Psoas muscle (tissue), 8 donors: ENCODE data around the gene PPP2R5A. TPM values are rescaled to one million over a fixed set of nuclear protein-coding genes. Genes with fewer than 3 reads are reported as not detected.

ENCODE experiments used
- ATAC-seq, 4 donors: fragments of 200-7000 bp; cut with Tn5 transposase; one replicate each; pipeline ENCODE4 v1.9.1; 2020; ENCODE audit warnings: moderate library complexity in 3 of 4, mild to moderate bottlenecking in 2 of 4
- DNase-seq, 2 donors: peaks; one replicate each; pipeline ENCODE4 v3.0.0-alpha.2; 2020
- H3K27ac ChIP-seq: fragments of 200-600 bp; one replicate; pipeline ENCODE4 v1.8.0; 2022
- H3K27me3 ChIP-seq, 3 donors: fragments of 200-600 bp in 1 of 3; one replicate each; pipeline versions ENCODE4 v1.6.1 to v1.8.0; 2013 to 2022; ENCODE audit warnings: low read length in 2 of 3, mild to moderate bottlenecking in 2 of 3, moderate library complexity in 1 of 3; ENCODE audit not compliant: insufficient read depth in 3 of 3
- H3K36me3 ChIP-seq, 2 donors: fragments of 200-600 bp in 1 of 2; one replicate each; pipeline versions ENCODE4 v1.6.1 to v1.8.0; 2013 to 2022; ENCODE audit warnings: low read depth in 1 of 2, mild to moderate bottlenecking in 1 of 2, moderate library complexity in 1 of 2; ENCODE audit not compliant: insufficient read depth in 1 of 2
- H3K4me1 ChIP-seq: fragments of 200-600 bp; one replicate; pipeline ENCODE4 v1.8.0; 2022
- H3K4me3 ChIP-seq: fragments of 200-600 bp; one replicate; pipeline ENCODE4 v1.8.0; 2022; ENCODE audit warnings: mild to moderate bottlenecking
- H3K9me3 ChIP-seq: fragments of 200-600 bp; one replicate; pipeline ENCODE4 v1.8.0; 2022
- CTCF ChIP-seq: fragments of 200-600 bp; IDR thresholded peaks from one replicate; pipeline ENCODE4 v1.8.0; 2022; ENCODE audit warnings: antibody characterized with exemption
- WGBS, 3 donors: extraction: QIAGEN DNeasy Blood & Tissue Kit; methylation state at CpG; one replicate each; pipeline versions ENCODE4 v1.1.6 to v1.1.7; 2013; 5-methylcytosine and 5-hydroxymethylcytosine counted together
- intact Hi-C, 2 donors: fragments of 100-400 bp; cut with DNase I; formaldehyde crosslinking; loops; one replicate each; pipeline versions ENCODE4 v1.11.0 to v1.14.2; 2022
- long read RNA-seq, 2 donors: library from polyadenylated mRNA; unstranded; transcript quantifications; one replicate each; pipeline ENCODE4 v2.0.0, GENCODE V29; 2021
- polyA plus RNA-seq, 3 donors: library from polyadenylated mRNA; stranded (reverse); fragments of 200-250 nt; gene quantifications; one replicate each; pipeline ENCODE4 v1.2.3, GENCODE V29; 2013
- total RNA-seq, 4 donors: library from RNA; stranded (reverse); fragmentation: NEBNext Ultra II Directional in 2 of 4; extraction: Animal tissue kit (Norgen Biotek cat#: 25700) in 2 of 4; gene quantifications; one replicate each; pipeline versions ENCODE4 v1.2.1 to v1.2.4, GENCODE V29; 2021 to 2023
- donor health status: healthy with polysubstance abuse.
- donor health status: DM: no; HTN: no; CAD: no; lungs with moderate emphysema.
- donor health status: Bipolar disorder and iron deficiency.
- donor health status: healthy.
- donor health status: DM: yes; HTN: yes; CAD: no.
- donor health status: DM: no; HTN: no; CAD: no.
- donor health status: DM: no; HTN: no; CAD: no.
- donor health status: DM: yes; HTN: yes; CAD: no.

Gene PPP2R5A
- total RNA-seq (10 to 100 TPM; 28.5 to 55.1 (median 32.0) TPM), polyA plus RNA-seq (10 to 100 TPM; 27.7 to 46.5 (median 28.1) TPM)
- long read RNA-seq, donor 1, transcript PPP2R5A-201 (13 exons, 3,128 nt): major isoform, 7 of 8 reads
- long read RNA-seq, donor 1, partial matches to known transcripts: 1 of 8 reads
- long read RNA-seq, donor 1, other reads (novel, unspliced or antisense): 0 of 8 reads
- long read RNA-seq, donor 2, transcript PPP2R5A-201 (13 exons, 3,128 nt): major isoform, 41 of 65 reads
- long read RNA-seq, donor 2, partial matches to known transcripts: 6 of 65 reads
- long read RNA-seq, donor 2, other reads (novel, unspliced or antisense): 18 of 65 reads

GRCh38 chr1:212284744-212285684, at the start of gene PPP2R5A:
TSS of gene PPP2R5A (plus strand) at chr1:212285410. CDS start at chr1:212286111, 701 bp downstream.
- peak within 1 kb of the TSS; percentile 100 for H3K27ac ChIP-seq
- no peaks in the 10 kb centered on the region for H3K27me3 ChIP-seq
- H3K4me3 ChIP-seq: peak within 1 kb of the TSS; percentile 96
- no peaks in the 10 kb centered on the region for H3K9me3 ChIP-seq
- intact Hi-C loops: loop anchor here (2.0 to 5.0 kb wide), 6 partner anchors 46 to 432 kb away; no protein-coding TSS in a partner anchor
- WGBS, 3 donors: 0 to 1% (median 1%) methylated on average over 66 to 92 of the region's 92 CpGs
- TF ChIP-seq CTCF: peak; percentile 19
- H3K36me3 ChIP-seq: no peaks in the 10 kb centered on the region
- ATAC-seq (peak; percentile 91 to 96 (median 92)), DNase-seq (peak; percentile 99 to 100)
- H3K4me1 ChIP-seq: peaks cover 23% of the 10 kb centered on the region

- intact Hi-C loops: loop anchor here (5.0 kb wide), 2 partner anchors 46 to 119 kb away; no protein-coding TSS in a partner anchor
- DNase-seq (no peak), ATAC-seq (no peak)
- WGBS, 3 donors: 67 to 77% (median 75%) methylated on average over 5 of the region's 5 CpGs
- Histone ChIP-seq H3K27me3 (no peaks in the 10 kb centered on the region), H3K9me3 (no peaks in the 10 kb centered on the region), H3K4me3 (no peak overlapping the region), H3K27ac (peak overlapping the region; percentile 90), H3K36me3 (no peaks in the 10 kb centered on the region), H3K4me1 (peaks cover 60% of the 10 kb centered on the region)
- TF ChIP-seq CTCF: no peak
Measured at GRCh38 chr1:212235857-212236256, 49.4 kb upstream of the PPP2R5A start.

DNA sequence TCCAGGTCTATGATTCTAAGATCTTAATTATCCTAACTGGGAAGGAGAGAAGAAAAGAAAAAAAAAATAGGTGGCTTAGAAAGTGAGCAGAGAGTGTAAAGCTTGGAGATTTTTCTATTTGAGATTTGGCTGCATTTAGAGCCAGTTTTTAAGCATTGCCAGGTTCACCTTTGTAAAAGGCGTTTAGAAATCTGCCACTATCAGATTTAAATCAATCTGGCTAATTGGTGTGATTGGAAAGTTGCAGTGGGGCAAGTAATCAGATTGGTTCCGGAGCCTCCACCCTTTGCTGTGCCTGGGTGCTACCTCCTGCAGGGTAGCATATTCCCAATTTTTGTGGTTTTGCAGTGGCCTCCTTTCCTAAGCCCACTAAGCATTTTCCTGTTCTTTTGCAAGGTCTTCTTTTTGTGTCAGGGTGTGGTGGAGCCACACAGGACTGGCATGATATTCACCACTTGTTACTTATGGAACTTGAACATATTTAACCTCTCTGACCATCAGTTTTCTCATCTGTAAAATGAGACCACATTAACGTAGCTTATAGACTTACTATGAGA, 48.5 kb upstream of the PPP2R5A start:
- intact Hi-C loops: loop anchor here (5.0 kb wide), 2 partner anchors 46 to 119 kb away; no protein-coding TSS in a partner anchor
- no peak for TF ChIP-seq CTCF
- Histone ChIP-seq H3K4me1 (peaks cover 60% of the 10 kb centered on the region), H3K9me3 (no peaks in the 10 kb centered on the region), H3K27ac (peak overlapping the region; percentile 90), H3K27me3 (no peaks in the 10 kb centered on the region), H3K4me3 (no peak overlapping the region), H3K36me3 (no peaks in the 10 kb centered on the region)
- WGBS, 3 donors: 76 to 89% (median 87%) methylated on average over 3 of the region's 3 CpGs
- no peak for ATAC-seq
- DNase-seq: no peak

DNA sequence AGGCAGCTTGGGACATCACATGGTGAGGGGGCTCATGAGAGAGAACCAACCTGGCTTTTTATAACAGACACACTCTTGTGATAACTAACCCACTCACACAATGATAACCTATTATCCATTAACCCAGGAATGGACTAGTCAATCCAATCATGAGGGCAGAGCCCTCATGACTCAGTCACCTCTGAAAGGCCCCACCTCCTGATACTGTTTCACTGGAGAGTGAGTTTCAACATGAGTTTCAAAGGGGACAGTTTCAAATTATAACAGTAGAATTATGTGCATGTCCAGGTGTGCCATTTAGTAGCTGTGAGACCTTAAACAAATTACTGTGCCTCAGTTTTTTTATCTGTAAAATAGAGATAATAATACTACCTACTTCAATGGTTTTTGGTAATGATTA, 47.6 kb upstream of the PPP2R5A start:
- DNase-seq: no peak
- Histone ChIP-seq H3K27me3 (no peaks in the 10 kb centered on the region), H3K9me3 (no peaks in the 10 kb centered on the region), H3K27ac (no peak overlapping the region), H3K36me3 (no peaks in the 10 kb centered on the region), H3K4me3 (no peak overlapping the region), H3K4me1 (peaks cover 62% of the 10 kb centered on the region)
- no peak for ATAC-seq
- no peak for TF ChIP-seq CTCF
- intact Hi-C loops: loop anchor here (2.0 to 5.0 kb wide), 3 partner anchors 45 to 120 kb away; partner anchors contain the start of gene PPP2R5A (in 1 of the 2)
